Measurements from ENCODE around the gene TJP3. TPM values are rescaled to one million over a fixed set of nuclear protein-coding genes. Genes with fewer than 3 reads are reported as not detected.

Gene TJP3, protein sequence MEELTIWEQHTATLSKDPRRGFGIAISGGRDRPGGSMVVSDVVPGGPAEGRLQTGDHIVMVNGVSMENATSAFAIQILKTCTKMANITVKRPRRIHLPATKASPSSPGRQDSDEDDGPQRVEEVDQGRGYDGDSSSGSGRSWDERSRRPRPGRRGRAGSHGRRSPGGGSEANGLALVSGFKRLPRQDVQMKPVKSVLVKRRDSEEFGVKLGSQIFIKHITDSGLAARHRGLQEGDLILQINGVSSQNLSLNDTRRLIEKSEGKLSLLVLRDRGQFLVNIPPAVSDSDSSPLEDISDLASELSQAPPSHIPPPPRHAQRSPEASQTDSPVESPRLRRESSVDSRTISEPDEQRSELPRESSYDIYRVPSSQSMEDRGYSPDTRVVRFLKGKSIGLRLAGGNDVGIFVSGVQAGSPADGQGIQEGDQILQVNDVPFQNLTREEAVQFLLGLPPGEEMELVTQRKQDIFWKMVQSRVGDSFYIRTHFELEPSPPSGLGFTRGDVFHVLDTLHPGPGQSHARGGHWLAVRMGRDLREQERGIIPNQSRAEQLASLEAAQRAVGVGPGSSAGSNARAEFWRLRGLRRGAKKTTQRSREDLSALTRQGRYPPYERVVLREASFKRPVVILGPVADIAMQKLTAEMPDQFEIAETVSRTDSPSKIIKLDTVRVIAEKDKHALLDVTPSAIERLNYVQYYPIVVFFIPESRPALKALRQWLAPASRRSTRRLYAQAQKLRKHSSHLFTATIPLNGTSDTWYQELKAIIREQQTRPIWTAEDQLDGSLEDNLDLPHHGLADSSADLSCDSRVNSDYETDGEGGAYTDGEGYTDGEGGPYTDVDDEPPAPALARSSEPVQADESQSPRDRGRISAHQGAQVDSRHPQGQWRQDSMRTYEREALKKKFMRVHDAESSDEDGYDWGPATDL
- total RNA-seq (2022; extraction: Qiagen RNA extraction), result 0.29 to 0.53 TPM (median 0.33 TPM) in 5 replicates

DNA sequence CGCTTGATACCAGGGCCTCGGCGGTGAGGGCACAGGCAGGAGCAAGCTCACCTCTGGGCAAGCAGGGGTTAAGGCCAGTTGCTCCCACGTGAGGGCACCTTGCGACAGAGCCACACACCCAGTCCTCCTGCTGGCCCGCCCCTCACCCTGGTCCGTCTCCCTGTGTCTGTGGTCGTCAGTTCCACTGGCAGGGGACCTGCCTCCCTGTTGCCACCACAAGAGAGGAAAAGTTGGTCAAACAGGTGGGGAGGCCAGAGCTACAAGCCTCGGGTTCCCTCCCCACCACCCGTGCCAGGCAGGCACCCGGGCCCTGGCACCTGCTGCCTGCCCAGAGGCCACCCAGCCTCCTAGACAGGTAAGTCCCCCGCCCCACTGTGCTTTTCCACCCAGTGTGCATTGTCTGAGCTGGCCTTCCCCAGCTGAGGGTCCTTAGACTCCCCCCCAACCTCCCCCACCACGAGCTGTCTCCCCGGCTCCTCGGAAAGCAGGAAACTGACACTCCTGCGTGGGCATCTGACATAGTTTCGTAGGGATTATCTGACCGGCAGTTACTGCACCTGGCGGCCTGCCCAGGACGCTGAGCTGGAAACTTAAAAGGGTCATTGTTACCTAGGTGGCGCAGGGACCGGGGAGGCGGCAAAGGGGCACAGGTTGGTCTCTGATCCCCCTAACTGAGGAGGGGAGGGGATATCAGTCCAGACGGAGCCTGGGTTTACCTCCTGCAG is at the start of gene TJP3:
TSS of gene TJP3 (plus strand) at position 178 of the 725 bp plus-strand sequence. CDS start 20,049 bp downstream, outside the sequence.

DNA sequence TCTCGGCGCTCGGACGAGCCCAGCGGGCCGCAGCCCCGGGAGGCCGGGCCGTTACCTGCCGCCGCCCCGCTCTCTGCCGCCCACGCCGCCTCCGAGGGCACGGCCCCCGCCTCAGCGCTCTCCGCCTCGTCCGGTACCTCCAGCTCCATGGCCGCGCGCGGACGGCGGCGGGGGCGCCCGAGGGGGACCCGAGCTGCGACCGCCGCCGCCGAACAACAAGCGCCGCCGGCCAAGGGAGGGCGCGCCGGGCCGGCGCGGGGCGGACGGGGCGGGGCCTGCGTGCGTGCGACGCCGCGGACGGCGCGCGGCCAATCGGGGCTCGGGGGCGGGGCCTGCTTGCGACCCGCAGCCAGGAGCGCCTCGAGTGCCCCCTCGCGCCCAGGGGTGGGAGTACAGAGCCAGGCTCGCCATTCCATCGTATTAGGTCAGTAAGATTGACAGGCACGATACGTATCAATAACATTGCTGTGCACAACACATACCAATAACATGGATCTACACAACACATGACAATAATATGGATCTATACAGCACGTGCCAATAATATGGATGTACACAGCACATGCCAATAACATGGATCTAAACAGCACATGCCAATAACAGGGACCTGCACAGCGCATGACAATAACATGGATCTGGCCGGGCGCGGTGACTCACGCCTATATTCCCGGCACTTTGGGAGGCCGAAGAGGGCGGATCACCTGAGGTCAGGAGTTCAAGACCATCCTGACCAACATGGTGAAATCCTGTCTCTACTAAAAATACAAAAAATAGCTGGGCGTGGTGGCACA is 7.7 kb upstream of the TJP3 start, which contains the start of gene PIP5K1C:
TSS of gene PIP5K1C (minus strand) at position 227 of the 791 bp plus-strand sequence. CDS start at position 149, 78 bp downstream.

DNA sequence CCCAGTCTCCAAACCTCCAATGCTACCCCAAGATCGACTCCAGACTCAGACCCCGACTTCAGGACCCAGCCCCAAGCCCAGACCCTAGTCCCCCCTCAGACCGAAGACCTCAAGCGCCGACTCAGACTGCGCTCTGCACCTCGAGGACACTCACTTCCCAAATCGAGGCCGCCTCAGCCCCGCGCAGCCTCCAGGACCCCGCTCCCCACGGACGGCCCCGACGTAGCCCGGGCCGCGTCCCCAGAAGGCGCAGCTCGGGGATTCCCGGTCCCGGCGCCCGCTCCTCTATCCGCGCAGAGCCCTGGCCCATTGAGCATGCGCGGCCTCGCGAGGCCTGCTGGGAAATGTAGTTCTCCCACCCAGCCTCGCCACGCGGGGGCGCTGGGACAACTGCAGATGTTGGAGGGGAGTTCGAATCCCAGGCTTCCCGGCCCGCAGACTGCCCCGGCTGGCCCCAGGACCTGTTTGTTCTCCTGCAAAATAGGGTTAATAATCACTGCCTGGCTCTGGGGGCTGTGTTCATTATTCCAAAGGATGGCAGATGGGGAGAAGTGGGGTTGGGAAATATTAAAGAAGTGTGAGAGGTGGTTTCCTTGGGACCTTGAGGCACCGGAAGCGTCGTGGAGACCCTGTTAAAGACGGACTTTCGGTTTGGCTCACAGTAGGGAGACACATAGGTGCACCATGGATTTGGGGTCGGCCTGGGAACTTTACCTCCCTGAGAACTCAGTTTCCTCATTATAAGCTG is 53.4 kb downstream of the TJP3 start, which contains the start of gene APBA3:
TSS of gene APBA3 (minus strand) at position 311 of the 748 bp plus-strand sequence. CDS start 1,428 bp downstream, outside the sequence.

DNA sequence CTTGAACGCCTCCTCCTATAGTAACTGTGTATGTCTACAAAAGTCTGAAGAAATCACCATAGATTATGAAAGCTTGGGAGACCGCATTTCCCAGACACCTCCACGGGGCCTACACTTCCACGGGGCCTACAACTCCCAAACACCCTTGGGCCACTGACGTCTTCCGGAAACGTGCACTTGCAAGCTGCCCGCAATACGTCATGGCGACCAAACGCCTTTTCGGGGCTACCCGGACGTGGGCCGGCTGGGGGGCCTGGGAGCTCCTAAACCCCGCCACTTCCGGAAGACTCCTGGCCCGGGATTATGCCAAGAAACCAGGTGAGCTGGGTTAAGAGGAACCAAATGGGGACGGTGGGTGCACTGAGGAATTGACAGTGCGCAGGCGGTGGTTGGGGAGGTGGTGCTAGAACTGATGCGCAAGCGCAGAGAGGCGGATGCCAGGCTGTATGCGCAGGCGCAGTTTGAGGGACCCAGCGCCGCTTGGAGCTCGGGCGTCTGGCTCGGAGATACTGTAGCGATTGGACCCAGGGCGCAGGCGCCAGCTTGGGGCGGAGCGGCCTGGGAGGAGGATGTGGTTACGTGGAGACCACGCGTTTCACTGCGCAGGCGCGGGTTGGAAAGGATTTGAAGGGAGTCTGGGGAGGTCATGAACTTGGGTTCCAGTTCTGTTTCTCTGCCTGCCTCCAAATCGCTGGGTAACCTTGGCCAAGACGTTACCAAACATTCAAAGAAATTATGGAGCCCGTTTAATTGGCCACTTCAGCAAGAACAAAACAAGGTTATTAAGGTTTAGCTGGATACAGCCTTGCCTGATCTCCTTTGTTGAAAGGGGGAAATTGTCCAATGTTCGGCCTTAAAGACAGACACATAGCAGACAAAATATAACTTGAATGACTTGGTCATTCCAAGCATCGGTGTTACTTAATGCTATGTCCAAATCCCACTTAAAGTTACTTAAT is 54.6 kb downstream of the TJP3 start, which contains the start of gene MRPL54:
TSS of gene MRPL54 (plus strand) at position 182 of the 959 bp plus-strand sequence. CDS start at position 201, 19 bp downstream.

DNA sequence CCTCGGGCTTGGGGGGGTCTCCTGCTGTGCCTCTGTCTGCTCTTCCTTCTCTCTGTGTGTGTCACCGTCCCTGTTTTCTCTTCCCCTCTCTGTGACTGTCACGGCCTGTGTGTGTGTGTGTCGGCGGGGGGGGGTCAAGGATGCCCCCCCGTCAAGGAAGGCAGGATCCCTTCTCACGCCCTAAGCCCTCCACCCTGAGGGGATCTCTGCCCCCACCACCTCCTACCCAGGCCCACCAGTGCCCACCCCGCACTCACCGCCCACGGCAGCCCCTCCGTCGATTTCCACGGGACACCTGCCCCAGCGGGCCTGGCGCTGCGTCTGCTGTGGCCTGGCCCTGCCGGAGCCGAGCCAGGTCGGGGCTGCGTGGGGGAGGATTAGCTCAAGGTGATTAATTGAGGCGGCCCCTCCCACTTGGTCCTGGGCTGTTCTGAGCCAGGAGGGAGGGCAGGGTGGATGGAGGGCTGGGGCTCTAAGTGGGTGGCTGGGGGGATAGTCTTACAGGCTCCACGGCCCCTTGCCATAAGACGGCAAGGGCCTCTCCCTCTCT is 63.8 kb downstream of the TJP3 start, which contains the start of gene RAX2:
TSS of gene RAX2 (minus strand) at position 323 of the 550 bp plus-strand sequence. CDS start 486 bp downstream, outside the sequence.

DNA sequence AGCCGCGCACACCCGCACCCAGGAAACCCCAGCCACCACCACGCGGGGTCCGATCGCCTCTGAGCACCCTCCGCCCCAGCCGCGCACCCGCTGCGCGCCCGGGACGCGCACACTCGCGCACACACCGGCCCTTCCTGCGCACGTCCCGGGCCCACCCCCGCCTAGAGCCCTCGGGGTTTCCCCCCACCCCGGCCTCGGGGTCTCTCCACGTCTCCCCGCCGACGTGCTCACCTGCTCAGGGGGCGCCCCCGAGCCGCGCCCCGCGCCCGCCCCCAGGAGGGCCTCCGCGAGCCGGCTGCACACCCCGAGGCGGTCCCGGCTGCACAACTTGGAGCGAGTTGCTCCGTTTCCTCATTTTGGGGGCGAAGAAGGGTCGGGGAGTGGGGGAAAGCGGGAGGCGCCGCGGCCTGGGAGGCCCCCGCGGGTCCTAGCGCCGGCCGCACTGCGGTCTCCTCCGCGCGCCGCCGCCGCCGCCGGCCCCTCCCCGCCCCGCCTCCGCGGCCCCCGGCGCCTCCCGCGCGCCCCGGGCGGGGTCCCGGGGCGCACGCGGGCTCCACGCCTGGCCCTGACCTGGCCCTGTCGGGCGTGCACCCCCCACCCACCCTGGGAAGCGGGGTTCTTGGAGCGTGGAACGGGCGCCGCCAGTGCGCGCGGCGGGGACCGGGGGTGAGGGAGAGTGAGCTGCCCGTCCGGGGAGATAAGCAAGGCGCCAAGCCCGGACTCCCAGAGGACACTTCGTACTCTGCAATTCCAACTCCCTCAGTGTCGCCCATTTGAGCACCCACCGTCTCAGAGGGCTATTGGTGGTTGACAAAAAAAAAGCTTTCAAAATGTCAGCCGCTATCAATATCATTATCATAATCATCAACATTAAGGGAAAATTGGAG is 78.0 kb downstream of the TJP3 start, which contains the start of gene MATK:
TSS of gene MATK (minus strand) at position 444 of the 887 bp plus-strand sequence. CDS start 1,246 bp downstream, outside the sequence.

Other genes starting within 250 kb of the TJP3 start
- 0.30 to 0.84 TPM (median 0.44 TPM) in 5 replicates for gene SMIM24, start 227.9 kb upstream of the TJP3 start, total RNA-seq (2022; extraction: Qiagen RNA extraction)
- not detected in 5 replicates for gene SMIM44, start 224.9 kb upstream of the TJP3 start, total RNA-seq (2022; extraction: Qiagen RNA extraction)
- gene DOHH, start 207.7 kb upstream of the TJP3 start, total RNA-seq (2022; extraction: Qiagen RNA extraction), result 12.5 to 21.9 TPM (median 19.4 TPM) in 5 replicates
- gene FZR1, start 202.1 kb upstream of the TJP3 start, total RNA-seq (2022; extraction: Qiagen RNA extraction), result 25.0 to 37.2 TPM (median 34.3 TPM) in 5 replicates
- 0.21 TPM in 1 of 5 replicates, not detected in the others for gene TEKTIP1, start 169.2 kb upstream of the TJP3 start, total RNA-seq (2022; extraction: Qiagen RNA extraction)
- gene MFSD12, start 150.8 kb upstream of the TJP3 start, total RNA-seq (2022; extraction: Qiagen RNA extraction), result 122 to 178 TPM (median 172 TPM) in 5 replicates
- 44.7 to 72.4 TPM (median 69.9 TPM) in 5 replicates for gene HMG20B, start 135.4 kb upstream of the TJP3 start, total RNA-seq (2022; extraction: Qiagen RNA extraction)
- gene GIPC3, start 122.9 kb upstream of the TJP3 start, total RNA-seq (2022; extraction: Qiagen RNA extraction), result 0.17 to 0.25 TPM (median 0.23 TPM) in 5 replicates
- gene TBXA2R, start 101.5 kb upstream of the TJP3 start, total RNA-seq (2022; extraction: Qiagen RNA extraction), result 0.50 to 1.1 TPM (median 0.96 TPM) in 5 replicates
- 13.1 to 19.8 TPM (median 19.3 TPM) in 5 replicates for gene CACTIN, start 81.6 kb upstream of the TJP3 start, total RNA-seq (2022; extraction: Qiagen RNA extraction)
- 9.7 to 13.8 TPM (median 12.6 TPM) in 5 replicates for gene PIP5K1C, start 7.9 kb upstream of the TJP3 start, total RNA-seq (2022; extraction: Qiagen RNA extraction)
- 10.3 to 15.0 TPM (median 13.6 TPM) in 5 replicates for gene APBA3, start 53.3 kb downstream of the TJP3 start, total RNA-seq (2022; extraction: Qiagen RNA extraction)
- 62.7 to 78.3 TPM (median 63.6 TPM) in 5 replicates for gene MRPL54, start 54.3 kb downstream of the TJP3 start, total RNA-seq (2022; extraction: Qiagen RNA extraction)
- gene RAX2, start 63.8 kb downstream of the TJP3 start, total RNA-seq (2022; extraction: Qiagen RNA extraction), result not detected in 5 replicates
- 1.3 to 1.9 TPM (median 1.4 TPM) in 5 replicates for gene MATK, start 78.0 kb downstream of the TJP3 start, total RNA-seq (2022; extraction: Qiagen RNA extraction)
- 0.11 to 0.75 TPM (median 0.20 TPM) in 4 of 5 replicates, not detected in the other for gene ZFR2, start 160.7 kb downstream of the TJP3 start, total RNA-seq (2022; extraction: Qiagen RNA extraction)
- gene ATCAY, start 172.3 kb downstream of the TJP3 start, total RNA-seq (2022; extraction: Qiagen RNA extraction), result 0.07 to 0.21 TPM (median 0.13 TPM) in 5 replicates
- gene NMRK2, start 224.7 kb downstream of the TJP3 start, total RNA-seq (2022; extraction: Qiagen RNA extraction), result not detected in 5 replicates

Measured in A549 treated with CORT108297 at 1 μM for 4 hours (cell line).